Dermis blood vessel endothelial cell (primary cell): ENCODE results near the gene KMT2D. TPM values are rescaled to one million over a fixed set of nuclear protein-coding genes. Genes with fewer than 3 reads are reported as not detected.
"Not testable (repeated sequence)": the region's sequence is repeated elsewhere in the genome, so short reads cannot be mapped to it uniquely, and the experiment has no call there.

Source experiments
- DNase-seq: peaks from one replicate; pipeline ENCODE4 v3.0.0; 2010
- total RNA-seq: library from RNA; depleted of rRNA; stranded (reverse); fragments of >200 nt; gene quantifications from 2 replicates; pipeline ENCODE4 v1.2.3, GENCODE V29; 2014

KMT2D gene
- total RNA-seq, 1 donor from 2014 or later: 41.2 TPM

DNA sequence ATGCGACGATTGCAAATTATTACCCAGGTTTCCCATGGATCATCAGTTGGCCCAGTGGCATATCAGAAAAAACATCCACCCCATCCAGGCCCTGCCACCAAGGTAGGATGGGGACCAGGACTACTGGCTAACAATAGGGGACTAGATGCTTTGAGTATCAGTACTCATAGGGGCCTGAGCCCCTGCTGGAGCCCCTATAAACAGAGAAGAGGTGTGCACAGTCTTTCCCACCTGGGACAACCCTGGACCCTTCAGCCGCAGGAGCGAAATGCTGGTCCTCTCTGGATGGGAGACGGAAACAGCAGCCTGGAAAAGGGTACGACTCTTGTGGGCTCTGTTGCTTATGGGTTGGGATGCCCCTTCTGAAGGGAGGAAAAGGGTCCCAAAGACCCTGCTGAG is 28.3 kb upstream of the KMT2D start:
- DNase-seq: no peak

DNA sequence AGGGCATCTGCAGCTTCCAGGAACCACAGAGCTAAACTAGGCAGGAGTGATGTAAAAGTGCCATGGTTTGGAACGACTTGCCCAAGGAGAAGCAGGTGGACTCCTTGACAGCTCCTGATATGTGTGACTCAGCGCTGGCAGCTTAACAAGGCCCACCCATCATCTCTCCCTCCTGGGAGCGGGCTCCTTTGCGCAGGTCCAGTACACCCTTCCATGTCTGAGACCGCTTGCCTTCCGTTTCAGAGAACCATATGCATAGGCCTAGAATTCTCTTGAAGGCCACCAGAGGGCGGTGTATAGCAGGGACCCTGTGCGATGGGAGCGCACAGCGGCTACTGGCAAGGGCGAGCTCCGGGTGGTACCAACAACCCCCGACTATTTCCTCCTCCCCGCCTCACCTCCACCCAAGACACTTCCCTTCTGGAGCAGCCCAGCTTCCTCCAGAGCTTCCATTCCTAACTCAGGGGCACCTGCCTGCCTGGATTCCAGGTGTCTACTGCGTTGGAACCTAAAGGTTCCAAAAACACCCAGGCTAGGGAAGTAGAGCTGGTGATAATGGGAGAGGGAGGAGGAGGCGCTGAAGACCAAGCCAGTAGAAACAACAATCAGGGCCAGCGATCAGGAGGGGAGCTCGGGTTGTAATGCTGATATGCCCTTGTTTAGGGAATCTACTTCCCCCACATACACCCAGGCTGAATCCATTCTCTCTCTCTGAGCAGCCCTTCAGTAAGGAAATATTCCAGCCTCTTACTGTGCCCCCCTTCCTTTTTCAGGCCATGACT is 27.7 kb upstream of the KMT2D start:
- DNase-seq: peak; percentile 92

DNA sequence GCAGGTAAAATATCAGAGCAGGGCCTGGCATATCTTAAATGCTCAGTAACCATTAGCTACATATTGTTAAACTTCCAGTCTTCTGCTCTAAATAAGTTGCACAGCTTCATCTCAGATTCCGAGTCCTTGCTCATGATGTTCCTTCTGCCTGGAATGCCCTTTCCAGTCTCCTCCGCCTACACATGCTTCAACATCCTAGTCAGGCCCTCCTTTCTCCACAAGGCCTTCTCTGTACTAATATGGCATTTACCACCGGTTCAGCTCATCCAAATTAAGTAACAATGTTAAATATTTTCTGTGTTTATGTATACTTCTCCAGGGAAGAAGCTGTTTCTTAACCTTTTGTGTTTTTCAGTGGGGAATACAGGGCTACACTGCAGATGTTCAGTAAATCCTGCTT is 25.5 kb upstream of the KMT2D start:
- no peak for DNase-seq

DNA sequence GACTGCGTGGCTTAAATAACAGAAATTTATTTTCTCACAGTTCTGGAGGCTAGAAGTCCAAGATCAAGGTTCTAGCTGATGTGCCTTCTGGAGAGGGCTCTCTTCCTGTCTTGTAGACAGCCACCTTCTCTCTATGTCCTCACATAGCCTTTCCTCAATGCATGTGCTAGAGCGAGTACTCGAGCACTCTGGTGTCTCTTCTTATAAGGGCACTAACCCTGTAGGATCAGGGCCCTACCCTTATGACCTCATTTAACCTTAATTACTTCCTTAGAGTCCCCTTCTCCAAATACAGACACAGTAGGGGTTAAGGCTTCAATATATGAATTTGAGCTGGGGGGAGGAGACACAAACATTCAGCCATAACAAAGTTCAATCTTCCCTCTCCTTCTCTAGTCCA is 23.8 kb upstream of the KMT2D start:
- no peak for DNase-seq

DNA sequence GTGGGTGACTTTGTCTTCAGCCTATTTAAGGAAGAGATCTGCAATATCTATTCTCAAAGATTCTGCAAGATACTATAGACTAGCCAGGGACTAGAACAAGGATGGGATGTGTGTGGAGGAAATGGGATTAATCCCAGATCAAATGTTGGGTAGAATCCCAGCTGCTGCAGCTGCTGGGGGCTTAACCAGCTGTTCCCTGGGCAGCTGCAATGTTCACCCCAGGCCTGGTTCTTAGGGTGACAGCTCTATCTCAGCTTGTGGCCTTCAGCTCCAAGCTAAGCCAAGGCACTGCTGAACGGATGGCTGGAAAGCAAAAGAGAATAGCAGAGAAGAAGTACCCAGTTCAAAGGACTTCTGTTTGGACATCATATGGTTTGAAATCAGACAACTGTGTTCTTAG is 19.2 kb upstream of the KMT2D start:
- no peak for DNase-seq

DNA sequence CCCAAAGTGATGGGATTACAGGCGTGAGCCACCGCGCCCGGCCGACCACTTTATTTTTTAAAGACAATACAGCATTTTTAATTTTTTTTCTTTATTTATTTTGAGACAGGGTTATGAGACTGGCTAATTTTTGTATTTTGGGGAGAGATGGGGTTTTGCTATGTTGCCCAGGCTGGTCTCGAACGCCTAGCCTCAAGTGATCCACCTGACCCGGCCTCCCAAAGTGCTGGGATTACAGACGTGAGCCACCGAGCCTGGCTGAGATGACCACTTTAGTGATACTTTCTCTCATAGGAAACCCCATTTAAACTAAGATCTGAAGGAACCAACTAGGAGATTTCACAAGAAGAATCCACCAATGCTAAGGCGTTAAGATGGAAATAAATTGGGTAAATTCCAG is 10.4 kb upstream of the KMT2D start:
- DNase-seq: no peak

DNA sequence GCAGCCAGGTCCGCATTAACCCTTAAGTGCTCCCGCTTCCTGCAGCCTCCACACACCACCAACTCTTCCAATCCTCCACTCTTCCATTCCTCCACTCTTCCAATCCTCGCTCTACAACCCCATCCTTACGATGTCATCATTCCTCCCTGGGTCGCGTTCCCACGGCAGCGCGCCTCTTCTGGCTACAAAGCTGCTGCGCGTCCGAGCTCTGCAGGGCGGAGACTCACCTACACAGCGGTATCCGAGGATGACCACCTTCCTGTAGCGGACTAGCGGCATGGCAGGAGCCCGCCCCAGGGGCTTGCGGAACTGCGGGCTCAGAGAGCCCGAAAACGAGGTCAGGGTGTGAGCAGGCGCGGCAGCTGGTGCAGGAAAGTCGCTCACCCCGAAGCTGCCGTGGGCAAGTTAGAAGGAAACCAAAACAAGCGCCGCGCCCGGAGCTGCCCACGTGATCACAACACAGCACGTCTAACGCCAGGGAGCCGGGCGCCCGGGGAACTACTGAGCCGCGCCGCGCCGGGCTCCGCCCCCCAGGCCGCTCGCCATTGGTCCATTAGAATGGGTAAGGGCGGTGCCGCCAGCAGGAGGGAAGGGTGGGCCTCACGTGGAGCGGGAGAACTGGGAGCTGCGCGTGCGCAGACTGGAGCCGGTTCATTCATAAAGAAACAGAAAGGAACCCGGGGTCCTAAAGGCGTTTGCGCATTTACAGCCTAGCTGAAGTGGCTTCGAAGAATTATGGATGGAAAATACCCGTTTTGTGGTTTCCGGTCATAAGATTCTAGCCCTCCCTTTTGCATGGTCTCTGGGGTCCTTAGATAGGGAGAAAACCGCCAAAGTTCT is 9.1 kb upstream of the KMT2D start, which contains the start of gene RHEBL1:
Gene RHEBL1 (minus strand): TSS at position 473 of the 840 bp plus-strand sequence. CDS start 194 bp downstream, at position 279.
- peak; percentile 98 for DNase-seq

DNA sequence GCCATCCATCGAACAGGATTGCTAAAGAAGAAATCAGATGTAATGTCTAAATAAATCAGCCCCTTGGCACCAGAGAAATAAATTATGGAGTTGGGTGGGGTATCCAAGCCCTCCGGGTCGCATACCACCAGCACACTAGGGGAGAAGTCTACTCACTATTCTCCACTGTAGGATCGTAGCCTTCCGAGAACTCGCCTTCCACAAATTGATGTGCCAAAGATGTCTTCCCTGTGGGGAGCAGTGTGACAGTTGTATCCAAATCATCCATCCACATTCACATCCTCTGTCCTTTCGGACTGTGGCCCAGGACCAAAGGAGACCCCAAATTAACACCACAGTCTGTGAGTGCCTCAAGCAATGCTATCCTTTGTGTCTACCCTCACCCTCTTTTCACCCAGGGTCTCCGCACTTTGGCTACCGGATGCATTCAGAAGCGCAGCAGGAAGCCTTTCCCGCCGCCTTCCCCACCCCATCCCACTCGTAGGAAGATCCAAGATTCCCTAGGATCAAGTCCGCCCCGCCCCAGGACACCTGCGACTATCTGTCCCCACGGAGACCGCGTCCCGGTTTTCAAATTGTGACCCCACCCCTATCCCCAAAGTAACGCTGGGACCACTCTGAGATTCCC is 8.4 kb upstream of the KMT2D start:
- DNase-seq: no peak

DNA sequence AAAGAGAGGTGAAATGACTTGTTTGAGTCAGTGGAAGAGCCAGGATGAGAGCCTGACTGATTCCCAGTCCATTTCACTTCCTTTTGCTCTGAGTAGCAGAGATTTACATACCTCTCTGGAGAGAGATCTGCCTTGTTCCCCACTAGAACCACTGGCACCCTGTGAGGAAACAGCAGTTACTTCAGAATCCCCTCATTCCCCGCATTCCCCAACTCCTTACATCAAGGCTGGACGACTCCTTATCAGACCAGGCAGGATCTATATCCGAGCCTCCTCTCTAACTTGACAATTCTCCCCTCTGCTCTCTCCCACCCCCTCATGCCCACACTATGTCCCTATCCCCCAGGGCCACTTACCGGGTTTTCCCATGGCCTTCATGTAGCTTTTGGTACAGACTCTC is 5.5 kb upstream of the KMT2D start:
- no peak for DNase-seq

DNA sequence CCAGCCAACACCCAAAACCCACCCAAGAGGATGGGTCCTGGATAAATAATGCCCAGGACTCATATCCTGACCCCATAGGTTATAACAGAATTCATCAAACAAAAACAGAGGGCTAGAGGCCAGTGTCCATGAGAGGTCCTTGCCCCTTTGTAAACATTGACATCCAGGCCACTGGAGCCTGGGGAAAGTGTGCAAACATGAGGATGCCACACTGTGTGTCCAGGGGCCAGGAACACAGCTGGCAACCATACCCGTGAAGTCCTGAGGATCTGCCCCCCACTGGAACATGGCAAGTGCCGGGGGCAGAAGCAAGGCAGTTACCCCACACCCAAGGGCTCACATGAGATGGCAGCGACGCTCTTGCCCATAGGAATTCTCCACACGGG is 4.2 kb upstream of the KMT2D start:
- DNase-seq: no peak

DNA sequence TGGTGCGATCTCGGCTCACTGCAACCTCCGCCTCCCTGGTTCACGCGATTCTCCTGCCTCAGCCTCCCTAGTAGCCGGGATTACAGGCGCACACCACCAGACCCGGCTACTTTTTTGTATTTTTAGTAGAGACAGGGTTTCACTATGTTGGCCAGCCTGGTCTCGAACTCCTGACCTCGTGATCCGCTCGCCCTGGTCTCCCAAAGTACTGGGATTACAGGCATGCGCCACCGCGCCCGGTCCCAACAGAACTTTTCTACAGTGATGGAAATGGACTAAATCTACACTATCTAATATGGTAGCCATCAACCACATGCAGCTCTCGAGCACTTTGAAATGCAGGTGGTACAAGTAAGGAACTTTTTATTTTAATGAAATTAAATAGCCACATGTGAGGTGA is 1.3 kb upstream of the KMT2D start:
- not testable (repeated sequence) for DNase-seq

DNA sequence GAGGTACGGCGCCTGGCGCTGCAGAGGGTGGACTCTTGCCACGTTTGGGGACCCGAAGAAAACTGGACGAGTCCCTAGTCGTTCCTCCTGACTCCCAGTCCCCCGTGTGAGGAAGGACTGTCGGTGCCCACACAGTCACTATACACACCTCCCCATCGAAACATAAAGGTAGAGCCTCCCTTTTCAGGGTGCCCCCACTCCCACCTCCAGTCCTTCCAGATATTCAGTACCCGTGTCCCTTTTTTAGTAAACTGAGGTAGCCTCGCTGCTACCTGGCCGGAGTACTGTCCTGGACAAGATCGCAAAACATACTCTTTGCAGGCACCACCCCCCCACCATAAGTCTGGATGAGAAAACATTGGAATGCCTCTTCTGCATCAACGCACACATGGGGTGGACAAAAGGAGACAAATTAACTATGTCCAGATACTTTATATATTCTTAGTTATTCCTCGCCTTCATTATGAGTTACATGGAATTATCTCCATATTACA is 610 bp upstream of the KMT2D start:
- no peak for DNase-seq

DNA sequence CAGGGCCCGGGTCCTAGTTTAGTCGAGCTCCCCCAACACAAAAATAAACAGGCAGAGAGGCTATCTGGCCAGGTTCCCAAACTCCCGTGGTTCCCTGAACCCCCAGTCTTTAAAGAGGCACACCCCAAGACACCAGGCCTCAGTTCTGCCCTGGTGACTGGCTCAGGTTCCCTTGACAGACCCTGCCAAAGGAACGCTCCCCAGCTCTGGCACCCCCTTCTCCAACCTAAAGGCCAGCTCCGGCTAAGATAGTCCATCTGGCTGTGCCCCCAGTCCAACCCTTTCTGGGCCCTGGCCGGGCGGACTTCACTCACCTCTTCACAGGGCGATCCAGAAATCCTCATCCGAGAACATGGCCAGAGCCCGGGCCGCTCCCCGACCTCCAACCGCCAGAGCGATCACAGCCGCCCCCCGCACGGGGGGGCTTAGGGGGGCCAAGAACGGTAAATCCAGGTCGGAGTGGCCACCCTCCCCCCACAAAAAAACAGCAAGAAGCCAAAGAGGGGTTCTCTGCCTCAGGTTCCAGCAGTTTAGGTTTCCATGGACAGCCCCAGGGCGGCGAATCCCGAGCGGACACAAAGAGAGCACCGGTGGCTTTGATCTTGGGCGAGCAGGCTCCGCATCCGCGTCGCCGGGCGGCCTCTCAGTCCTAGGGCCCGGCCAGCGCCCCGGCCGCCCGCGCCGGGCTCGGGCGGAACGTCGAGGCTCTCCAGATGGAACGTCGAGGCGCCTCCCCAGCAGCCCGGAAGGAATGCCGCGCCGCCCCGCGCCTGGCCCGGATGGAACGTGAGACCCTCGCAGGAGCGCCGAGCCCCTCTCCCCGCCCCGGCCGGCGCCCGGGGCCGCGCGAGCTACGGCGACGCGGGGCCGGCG is 1.1 kb downstream of the KMT2D start:
- DNase-seq: peak; percentile 56

DNA sequence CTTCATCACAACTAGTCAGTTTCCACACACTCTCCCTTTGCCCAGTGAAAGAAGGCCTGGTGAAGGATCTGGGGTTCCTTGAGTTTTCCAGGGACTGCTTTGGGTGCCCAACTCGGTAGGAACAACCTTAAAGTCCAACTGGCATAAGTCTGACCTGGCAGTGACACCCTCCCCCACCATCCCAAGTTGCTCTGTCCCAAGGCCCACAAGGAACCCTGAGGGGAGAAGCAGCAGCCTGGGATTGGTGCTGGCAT is 1.6 kb downstream of the KMT2D start:
- DNase-seq: peak; percentile 23

DNA sequence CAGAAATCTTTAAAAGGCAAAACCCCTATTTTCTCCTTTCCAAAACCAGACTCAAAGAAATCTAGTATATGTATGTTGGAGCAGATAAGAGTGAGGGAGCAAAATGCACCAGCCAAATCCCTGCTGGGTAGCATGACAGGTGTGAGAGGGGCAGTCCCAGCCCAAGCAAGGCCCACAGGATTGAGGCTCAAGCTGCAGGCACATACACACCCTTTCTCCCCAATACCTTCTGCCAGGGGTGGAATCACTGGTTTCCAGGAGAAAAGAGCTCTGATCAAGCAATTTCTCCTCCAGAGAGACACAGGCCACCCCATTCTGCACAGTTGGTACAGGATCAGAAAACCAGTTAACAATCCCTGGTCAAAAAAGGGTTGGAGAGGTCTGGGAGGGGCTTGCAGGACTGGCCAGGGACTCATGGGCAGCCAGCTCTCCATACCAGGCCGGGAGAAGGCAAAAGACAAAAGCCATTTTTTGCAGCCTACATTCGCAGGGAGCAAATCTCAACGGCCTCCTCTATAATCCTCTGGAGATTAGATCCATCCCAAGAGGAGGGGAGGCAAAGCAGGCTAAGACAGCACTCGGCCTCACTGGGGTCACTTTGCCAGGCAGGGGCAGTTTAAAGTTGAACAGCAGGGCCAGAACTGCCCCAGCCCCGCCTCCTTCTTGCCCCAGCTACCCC is 2.1 kb downstream of the KMT2D start:
- DNase-seq: no peak

DNA sequence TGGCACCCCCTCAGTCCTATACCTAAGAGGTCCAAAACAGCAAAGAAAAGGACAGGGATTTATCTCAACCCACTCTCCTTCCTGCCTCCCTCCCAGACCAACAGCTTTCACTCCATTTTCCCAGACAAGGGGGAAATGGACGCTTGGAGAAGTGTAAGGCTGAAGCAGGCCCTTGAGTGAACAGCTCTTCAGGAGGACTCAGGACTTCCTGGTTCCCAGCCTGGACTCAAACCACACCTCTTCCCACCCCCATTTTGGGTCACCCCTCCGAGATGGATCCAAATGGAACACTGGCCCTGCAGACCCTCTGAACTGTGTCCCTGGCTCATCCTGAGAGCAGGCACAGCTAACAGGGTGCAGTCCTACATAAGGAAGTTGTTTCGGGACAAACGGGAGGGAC is 2.7 kb downstream of the KMT2D start:
- DNase-seq: peak; percentile 30

DNA sequence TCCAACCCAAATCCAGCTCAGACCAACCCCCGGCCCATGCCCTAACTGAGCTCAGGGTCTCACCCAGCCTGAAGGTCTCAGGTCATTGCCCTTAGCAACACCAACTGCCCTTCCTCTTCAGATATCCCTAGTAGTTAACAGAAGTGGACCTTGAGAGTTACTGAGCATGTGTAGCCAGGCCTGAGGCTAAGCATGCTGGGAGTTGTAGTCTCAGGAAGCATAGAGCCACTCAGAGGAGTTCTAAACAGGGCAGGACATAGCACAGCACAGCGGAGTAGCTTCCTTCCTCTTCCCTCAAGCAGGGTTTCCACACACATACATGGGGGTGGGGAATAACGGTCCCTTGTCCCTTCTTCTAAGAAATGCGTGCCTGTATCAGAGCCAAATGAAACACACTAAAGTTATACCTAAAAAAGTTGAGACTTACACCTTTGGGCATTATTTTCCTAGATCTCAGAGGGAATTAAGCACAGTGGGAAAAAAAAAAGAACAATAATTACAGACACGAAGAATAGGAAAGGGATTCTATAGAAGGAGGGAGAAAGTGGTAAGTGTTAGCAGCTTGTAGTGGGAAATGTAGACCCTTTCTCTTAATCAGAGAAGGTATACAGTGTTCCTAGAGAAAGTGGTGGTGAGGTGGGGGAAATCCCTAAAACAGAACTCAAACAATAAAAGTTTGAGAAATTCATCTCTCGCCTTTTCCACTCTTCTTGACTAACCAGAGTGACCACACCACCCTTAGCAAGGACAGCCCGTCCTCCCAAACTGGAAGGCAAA is 4.4 kb downstream of the KMT2D start:
- DNase-seq: peak; percentile 90

DNA sequence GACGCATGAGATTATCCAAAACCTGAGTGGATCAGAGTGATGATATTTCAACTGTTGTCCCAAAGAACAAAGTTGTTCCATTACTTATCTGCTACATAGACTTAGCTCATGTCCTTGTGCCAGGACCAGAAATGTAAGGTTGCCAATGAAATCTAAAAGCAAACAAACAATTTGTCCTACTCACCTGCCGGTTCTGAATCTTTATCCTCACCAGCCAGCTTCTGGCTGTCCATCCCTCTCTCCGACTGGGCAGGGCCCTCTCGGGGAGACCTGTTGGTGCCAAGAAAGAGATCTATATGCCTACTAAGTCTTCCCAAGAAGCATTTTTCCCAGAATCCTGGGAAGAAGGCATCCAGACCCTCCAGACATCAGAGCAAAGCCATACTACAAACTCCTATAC is 5.5 kb downstream of the KMT2D start:
- no peak for DNase-seq

DNA sequence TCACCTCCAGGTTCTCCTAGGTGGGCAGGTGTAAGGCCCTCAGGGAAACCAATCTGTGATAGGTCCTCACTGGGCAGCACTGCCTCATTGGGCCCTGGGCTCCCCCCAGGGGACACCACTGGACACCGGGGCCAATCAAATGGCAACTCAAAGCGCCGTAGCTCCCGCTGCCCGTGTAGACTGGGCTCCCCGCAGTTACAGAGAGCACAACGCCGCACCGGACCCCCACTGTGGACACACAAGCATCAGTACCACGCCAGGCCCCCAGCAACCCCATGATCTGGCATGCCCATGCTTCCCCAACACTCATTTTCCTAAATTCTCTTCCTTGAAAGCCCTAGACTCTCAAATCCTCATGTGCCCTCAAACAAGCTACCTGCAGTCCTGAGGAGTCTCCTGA is 6.1 kb downstream of the KMT2D start:
- DNase-seq: no peak

DNA sequence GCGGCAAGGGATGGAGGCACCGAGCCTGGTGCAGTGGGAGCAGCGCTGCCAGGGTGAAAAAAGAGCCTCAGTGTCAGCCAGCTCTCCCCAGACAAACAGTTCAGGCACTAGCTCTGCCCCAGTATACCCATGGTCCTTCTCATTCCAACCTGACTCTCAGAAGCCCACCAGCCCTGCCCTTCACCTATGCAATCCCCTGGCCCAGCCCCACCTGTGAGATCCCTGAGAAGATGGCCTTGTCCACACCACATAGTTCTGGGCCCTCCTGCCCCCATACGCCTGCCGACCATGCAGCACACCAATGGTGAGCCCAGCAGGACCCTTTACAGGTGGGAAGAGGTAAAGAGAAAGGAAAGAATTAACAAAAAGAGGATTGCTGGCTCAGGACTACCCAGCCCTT is 6.5 kb downstream of the KMT2D start:
- no peak for DNase-seq
